Spleen (tissue), 7 donors: ENCODE measurements around the gene VWA3B.

Experiments used
- CTCF ChIP-seq, 11 experiments: fragments of 200-600 bp in 7 of 11; fragments of 450-650 bp in 4 of 11; sonication (generic) in 4 of 11; IDR thresholded peaks in 8 of 11; conservative IDR thresholded peaks in 3 of 11; 1 replicate in 7 of 11; 2 replicates in 4 of 11; pipeline versions ENCODE4 v1.4.0 to v1.8.0; 2016 to 2021; ENCODE audit warnings: antibody characterized with exemption in 11 of 11, inconsistent platforms in 4 of 11, mild to moderate bottlenecking in 1 of 11
- POLR2A ChIP-seq, 3 donors: fragments of 450-650 bp; IDR thresholded peaks; one replicate each; pipeline ENCODE4 v1.5.1; 2017; ENCODE audit warnings: antibody characterized with exemption in 3 of 3, mild to moderate bottlenecking in 1 of 3
- donor health status: DM: no; HTN: no; CAD: no; lungs with moderate emphysema.
- donor health status: DM: no; HTN: no; CAD: no.
- donor health status: DM: no; HTN: no; CAD: no.

- TF ChIP-seq POLR2A (IDR thresholded peaks at IDR 0.05) (no peak), CTCF (IDR thresholded peaks at IDR 0.05 in 8 of 11, conservative IDR thresholded peaks at IDR 0.05 in 3 of 11) (no peak)
Measured at GRCh38 chr2:98191883-98192282, 104.9 kb downstream of the VWA3B start.
